GM23338 (cell line): ENCODE measurements around the gene SRGAP3. TPM values are rescaled to one million over a fixed set of nuclear protein-coding genes. Genes with fewer than 3 reads are reported as not detected.

Experiments used
- ATAC-seq: fragments of 200-7000 bp; cut with Tn5 transposase; 3 replicates; pipeline ENCODE4 v1.9.1; 2020
- DNase-seq: peaks from one replicate; pipeline ENCODE4 v3.0.0-alpha.2; 2015; ENCODE audit warnings: low spot score
- H2AFZ ChIP-seq: fragments of 200-600 bp; sonication (generic); 2 replicates; pipeline ENCODE4 v1.8.0; 2016; ENCODE audit warnings: antibody characterized with exemption, mild to moderate bottlenecking, moderate library complexity
- H3F3A ChIP-seq: fragments of 200-600 bp; sonication (generic); replicated peaks from 2 replicates; pipeline ENCODE4 v1.8.0; 2017; ENCODE audit warnings: antibody characterized with exemption, mixed run types, low read depth
- H3K27ac ChIP-seq: fragments of 200-600 bp; sonication (generic); 2 replicates; pipeline ENCODE4 v1.6.1; 2016; ENCODE audit warnings: low read depth
- H3K27me3 ChIP-seq: fragments of 200-600 bp; sonication (generic); 2 replicates; pipeline ENCODE4 v1.8.0; 2016; ENCODE audit warnings: mild to moderate bottlenecking, mixed run types, moderate library complexity; ENCODE audit not compliant: insufficient read depth
- H3K36me3 ChIP-seq: fragments of 200-600 bp; sonication (generic); 2 replicates; pipeline ENCODE4 v1.8.0; 2016; ENCODE audit warnings: mild to moderate bottlenecking; ENCODE audit not compliant: insufficient read depth
- H3K4me1 ChIP-seq: fragments of 200-600 bp; sonication (generic); 2 replicates; pipeline ENCODE4 v1.8.0; 2016; ENCODE audit warnings: mild to moderate bottlenecking, moderate library complexity; ENCODE audit not compliant: insufficient read depth
- H3K4me2 ChIP-seq: fragments of 200-600 bp; sonication (generic); 2 replicates; pipeline ENCODE4 v1.7.1; 2017; ENCODE audit warnings: mixed run types
- H3K4me3 ChIP-seq: fragments of 200-600 bp; sonication (generic); 2 replicates; pipeline ENCODE4 v1.6.1; 2016; ENCODE audit warnings: mixed run types
- H3K79me2 ChIP-seq: fragments of 200-600 bp; sonication (generic); replicated peaks from 2 replicates; pipeline ENCODE4 v1.8.0; 2017; ENCODE audit warnings: mild to moderate bottlenecking; ENCODE audit not compliant: insufficient read depth
- H3K9me2 ChIP-seq: fragments of 200-600 bp; sonication (generic); 2 replicates; pipeline ENCODE4 v1.8.0; 2017; ENCODE audit not compliant: insufficient read depth
- H4K20me1 ChIP-seq: fragments of 200-600 bp; sonication (generic); replicated peaks from 2 replicates; pipeline ENCODE4 v1.8.0; 2017; ENCODE audit warnings: mild to moderate bottlenecking; ENCODE audit not compliant: insufficient read depth
- H3K27ac Mint-ChIP-seq: 2 replicates; pipeline ENCODE4 v1.8.0; 2020; ENCODE audit warnings: inconsistent platforms, mild to moderate bottlenecking, moderate library complexity, mixed read lengths
- H3K27me3 Mint-ChIP-seq: 3 replicates; pipeline ENCODE4 v1.8.0; 2022; ENCODE audit warnings: low read depth, mild to moderate bottlenecking, moderate library complexity, mixed read lengths, inconsistent platforms; ENCODE audit not compliant: insufficient read depth, poor library complexity
- H3K36me3 Mint-ChIP-seq: 3 replicates; pipeline ENCODE4 v1.8.0; 2021; ENCODE audit warnings: low read depth, mild to moderate bottlenecking, inconsistent platforms, moderate library complexity, mixed read lengths
- H3K4me1 Mint-ChIP-seq: 3 replicates; pipeline ENCODE4 v1.8.0; 2020; ENCODE audit warnings: mild to moderate bottlenecking, inconsistent platforms, mixed read lengths
- H3K4me3 Mint-ChIP-seq: 3 replicates; pipeline ENCODE4 v1.8.0; 2021; ENCODE audit warnings: moderate library complexity, mild to moderate bottlenecking, inconsistent platforms, mixed read lengths
- H3K9me3 Mint-ChIP-seq: 3 replicates; pipeline ENCODE4 v1.8.0; 2020; ENCODE audit warnings: moderate library complexity, mild to moderate bottlenecking, inconsistent platforms, mixed read lengths
- CREB1 ChIP-seq: fragments of 250-450 bp; sonication (Bioruptor Pico); IDR thresholded peaks from 2 replicates; pipeline ENCODE4 v1.5.0; 2020; ENCODE audit warnings: low read depth, mild to moderate bottlenecking, moderate library complexity
- EZH2 ChIP-seq: fragments of 200-600 bp; sonication (generic); IDR thresholded peaks from one replicate; pipeline ENCODE4 v1.8.0; 2017; ENCODE audit warnings: antibody characterized with exemption, mild to moderate bottlenecking, low read depth; ENCODE audit not compliant: unreplicated experiment
- NANOG ChIP-seq: IDR thresholded peaks from 2 replicates; pipeline ENCODE4 v1.6.1; 2016; ENCODE audit warnings: antibody characterized with exemption, borderline replicate concordance
- POLR2AphosphoS5 ChIP-seq: IDR thresholded peaks from 2 replicates; pipeline ENCODE4 v1.6.1; 2016; ENCODE audit warnings: antibody characterized with exemption, low read depth
- STAT1 ChIP-seq: IDR thresholded peaks from one replicate; pipeline ENCODE4 v1.6.1; 2016; ENCODE audit warnings: antibody characterized with exemption; ENCODE audit not compliant: unreplicated experiment
- ZNF114 ChIP-seq: fragments of 250-450 bp; sonication (Bioruptor Pico); IDR thresholded peaks from 2 replicates; pipeline ENCODE4 v1.5.0; 2020; ENCODE audit warnings: mild to moderate bottlenecking, moderate library complexity
- ZNF331 ChIP-seq: fragments of 250-450 bp; sonication (Bioruptor Pico); IDR thresholded peaks from 2 replicates; pipeline ENCODE4 v1.5.0; 2020; ENCODE audit warnings: low read depth, mild to moderate bottlenecking, moderate library complexity
- polyA plus RNA-seq: library from polyadenylated mRNA; unstranded; fragments of >200 nt; fragmentation: Nextera tagmentation; extraction: Ambion mirVana; gene quantifications from 2 replicates; pipeline ENCODE4 v1.2.1, GENCODE V29; 2016
- total RNA-seq: library from RNA; depleted of rRNA; stranded (reverse); fragments of >200 nt; shearing (Covaris generic); gene quantifications from 2 replicates; pipeline ENCODE4 v1.2.3, GENCODE V29; 2014
- TF ChIP-seq, protein P1 (sequence below): IDR thresholded peaks from one replicate; pipeline ENCODE4 v1.6.1; 2018; ENCODE audit warnings: antibody characterized with exemption; ENCODE audit not compliant: unreplicated experiment
- TF ChIP-seq, protein P2 (sequence below): IDR thresholded peaks from 2 replicates; pipeline ENCODE4 v1.6.1; 2016; ENCODE audit warnings: antibody characterized with exemption

Gene SRGAP3
- total and polyA plus RNA-seq, 2 experiments from 2014 or later: 6.4 to 9.4 TPM

GRCh38 chr3:8963137-8963853 is 286.2 kb downstream of the SRGAP3 start, which contains the start of gene RAD18:
Gene RAD18, minus strand, starts transcription at chr3:8963472. Its CDS starts 87 bp downstream, at chr3:8963385.
- H3K27me3 Mint-ChIP-seq: peaks cover 13% of the 10 kb centered on the region
- peak within 1 kb of the TSS; percentile 95 for H3K4me3 Mint-ChIP-seq
- peak; percentile 93 for ATAC-seq
- H3K9me2 ChIP-seq: no peaks in the 10 kb centered on the region
- no peak for TF ChIP-seq NANOG
- peak; percentile 99 for TF ChIP-seq CREB1 (CRISPR knock-in tag)
- TF ChIP-seq, protein P1, sequence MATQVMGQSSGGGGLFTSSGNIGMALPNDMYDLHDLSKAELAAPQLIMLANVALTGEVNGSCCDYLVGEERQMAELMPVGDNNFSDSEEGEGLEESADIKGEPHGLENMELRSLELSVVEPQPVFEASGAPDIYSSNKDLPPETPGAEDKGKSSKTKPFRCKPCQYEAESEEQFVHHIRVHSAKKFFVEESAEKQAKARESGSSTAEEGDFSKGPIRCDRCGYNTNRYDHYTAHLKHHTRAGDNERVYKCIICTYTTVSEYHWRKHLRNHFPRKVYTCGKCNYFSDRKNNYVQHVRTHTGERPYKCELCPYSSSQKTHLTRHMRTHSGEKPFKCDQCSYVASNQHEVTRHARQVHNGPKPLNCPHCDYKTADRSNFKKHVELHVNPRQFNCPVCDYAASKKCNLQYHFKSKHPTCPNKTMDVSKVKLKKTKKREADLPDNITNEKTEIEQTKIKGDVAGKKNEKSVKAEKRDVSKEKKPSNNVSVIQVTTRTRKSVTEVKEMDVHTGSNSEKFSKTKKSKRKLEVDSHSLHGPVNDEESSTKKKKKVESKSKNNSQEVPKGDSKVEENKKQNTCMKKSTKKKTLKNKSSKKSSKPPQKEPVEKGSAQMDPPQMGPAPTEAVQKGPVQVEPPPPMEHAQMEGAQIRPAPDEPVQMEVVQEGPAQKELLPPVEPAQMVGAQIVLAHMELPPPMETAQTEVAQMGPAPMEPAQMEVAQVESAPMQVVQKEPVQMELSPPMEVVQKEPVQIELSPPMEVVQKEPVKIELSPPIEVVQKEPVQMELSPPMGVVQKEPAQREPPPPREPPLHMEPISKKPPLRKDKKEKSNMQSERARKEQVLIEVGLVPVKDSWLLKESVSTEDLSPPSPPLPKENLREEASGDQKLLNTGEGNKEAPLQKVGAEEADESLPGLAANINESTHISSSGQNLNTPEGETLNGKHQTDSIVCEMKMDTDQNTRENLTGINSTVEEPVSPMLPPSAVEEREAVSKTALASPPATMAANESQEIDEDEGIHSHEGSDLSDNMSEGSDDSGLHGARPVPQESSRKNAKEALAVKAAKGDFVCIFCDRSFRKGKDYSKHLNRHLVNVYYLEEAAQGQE: no peak
- no peak for TF ChIP-seq ZNF114 (CRISPR knock-in tag)
- no peak for TF ChIP-seq STAT1
- peak; percentile 83 for TF ChIP-seq POLR2AphosphoS5
- TF ChIP-seq, protein P2, sequence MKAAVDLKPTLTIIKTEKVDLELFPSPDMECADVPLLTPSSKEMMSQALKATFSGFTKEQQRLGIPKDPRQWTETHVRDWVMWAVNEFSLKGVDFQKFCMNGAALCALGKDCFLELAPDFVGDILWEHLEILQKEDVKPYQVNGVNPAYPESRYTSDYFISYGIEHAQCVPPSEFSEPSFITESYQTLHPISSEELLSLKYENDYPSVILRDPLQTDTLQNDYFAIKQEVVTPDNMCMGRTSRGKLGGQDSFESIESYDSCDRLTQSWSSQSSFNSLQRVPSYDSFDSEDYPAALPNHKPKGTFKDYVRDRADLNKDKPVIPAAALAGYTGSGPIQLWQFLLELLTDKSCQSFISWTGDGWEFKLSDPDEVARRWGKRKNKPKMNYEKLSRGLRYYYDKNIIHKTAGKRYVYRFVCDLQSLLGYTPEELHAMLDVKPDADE: peak; percentile 90
- TF ChIP-seq ZNF331 (CRISPR knock-in tag): no peak
- no peak for TF ChIP-seq EZH2
- peaks cover 48% of the 10 kb centered on the region for H3K79me2 ChIP-seq
- no peaks in the 10 kb centered on the region for H3F3A ChIP-seq
- H3K36me3 Mint-ChIP-seq: peaks cover 7% of the 10 kb centered on the region; the same call in 1 of the 3 replicates
- peak; percentile 96 for DNase-seq
- peak within 1 kb of the TSS; percentile 97 for H3K4me2 ChIP-seq
- no peaks in the 10 kb centered on the region for H3K27me3 ChIP-seq
- peaks cover 13% of the 10 kb centered on the region for H3K4me1 ChIP-seq
- H3K36me3 ChIP-seq: peaks cover 4% of the 10 kb centered on the region; the same call in 1 of the 2 replicates
- peak within 1 kb of the TSS; percentile 87; the same call in 1 of the 2 replicates for H3K27ac ChIP-seq
- H3K27ac Mint-ChIP-seq: peak within 1 kb of the TSS; percentile 91
- H2AFZ ChIP-seq: peak within 1 kb of the TSS; percentile 73
- peak within 1 kb of the TSS; percentile 91 for H3K4me3 ChIP-seq
- peaks cover 27% of the 10 kb centered on the region for H3K4me1 Mint-ChIP-seq
- peaks cover 23% of the 10 kb centered on the region for H4K20me1 ChIP-seq
- no peaks in the 10 kb centered on the region for H3K9me3 Mint-ChIP-seq
